Skin epidermis (tissue), 12 donors: ENCODE results near the gene ZFAND2A.
A peak's percentile ranks its signal among the peaks of the same experiment; 100 is the strongest.
"Not testable (repeated sequence)": the region's sequence is repeated elsewhere in the genome, so short reads cannot be mapped to it uniquely, and the experiment has no call there.

Source experiments
- H3K27ac ChIP-seq, 21 experiments: fragments of 200-600 bp; sonication (generic) in 11 of 21; one replicate each; pipeline ENCODE4 v1.5.0; 2020; ENCODE audit warnings: mild to moderate bottlenecking in 3 of 21, inconsistent platforms in 2 of 21, moderate library complexity in 2 of 21
- H3K4me3 ChIP-seq, 7 experiments: fragments of 200-600 bp; sonication (generic) in 2 of 7; one replicate each; pipeline ENCODE4 v1.5.0; 2020; ENCODE audit warnings: inconsistent platforms in 2 of 7, mild to moderate bottlenecking in 2 of 7, moderate library complexity in 1 of 7

The ZFAND2A gene

GRCh38 chr7:1159891-1160669 lies at the start of gene ZFAND2A:
Gene ZFAND2A (minus strand): TSS chr7:1160196. CDS start chr7:1158212, 1,984 bp downstream.
- peak within 1 kb of the TSS; percentile 92 to 99 (median 96) for H3K27ac ChIP-seq

GRCh38 chr7:1209097-1209496 lies 49.1 kb upstream of the ZFAND2A start:
- H3K27ac ChIP-seq = no peak overlapping the region
- no peak overlapping the region for H3K4me3 ChIP-seq

More at GRCh38 chr7:1159891-1160669, at the start of gene ZFAND2A:
- peak within 1 kb of the TSS; percentile 57 to 96 (median 72) for H3K4me3 ChIP-seq

- H3K27ac ChIP-seq, H3K4me3 ChIP-seq: not testable (repeated sequence)
Observed at GRCh38 chr7:1205742-1206141, 45.7 kb upstream of the ZFAND2A start.

- H3K27ac ChIP-seq = no peak overlapping the region
- H3K4me3 ChIP-seq = no peak overlapping the region
Observed at GRCh38 chr7:1204460-1205140, 44.6 kb upstream of the ZFAND2A start.

GRCh38 chr7:1202914-1203313 lies 42.9 kb upstream of the ZFAND2A start:
- not testable (repeated sequence) for H3K4me3 ChIP-seq, H3K27ac ChIP-seq

GRCh38 chr7:1201916-1202315 lies 41.9 kb upstream of the ZFAND2A start:
- H3K4me3 ChIP-seq = no peak overlapping the region
- no peak overlapping the region for H3K27ac ChIP-seq

- Histone ChIP-seq H3K4me3 (no peak overlapping the region), H3K27ac (no peak overlapping the region)
Observed at GRCh38 chr7:1200045-1200444, 40.0 kb upstream of the ZFAND2A start.

GRCh38 chr7:1197997-1198625 lies 38.1 kb upstream of the ZFAND2A start:
- no peak overlapping the region for H3K4me3 ChIP-seq
- H3K27ac ChIP-seq = no peak overlapping the region

GRCh38 chr7:1196950-1197349 lies 37.0 kb upstream of the ZFAND2A start:
- no peak overlapping the region for H3K4me3 ChIP-seq
- H3K27ac ChIP-seq = no peak overlapping the region

GRCh38 chr7:1196441-1196840 lies 36.4 kb upstream of the ZFAND2A start:
- not testable (repeated sequence) for H3K27ac ChIP-seq, H3K4me3 ChIP-seq

GRCh38 chr7:1193593-1194424 lies 33.8 kb upstream of the ZFAND2A start:
- H3K4me3 ChIP-seq = no peak overlapping the region

GRCh38 chr7:1192171-1192676 lies 32.2 kb upstream of the ZFAND2A start:
- peak overlapping the region in 1 of 21 experiments; percentile 10 for H3K27ac ChIP-seq

More at GRCh38 chr7:1193593-1194424, 33.8 kb upstream of the ZFAND2A start:
- H3K27ac ChIP-seq = no peak overlapping the region

GRCh38 chr7:1189986-1190772 lies 30.2 kb upstream of the ZFAND2A start:
- Histone ChIP-seq H3K27ac (no peak overlapping the region), H3K4me3 (no peak overlapping the region)

More at GRCh38 chr7:1192171-1192676, 32.2 kb upstream of the ZFAND2A start:
- H3K4me3 ChIP-seq = no peak overlapping the region

GRCh38 chr7:1188720-1189294 lies 28.8 kb upstream of the ZFAND2A start:
- H3K4me3 ChIP-seq = no peak overlapping the region
- H3K27ac ChIP-seq = no peak overlapping the region

- Histone ChIP-seq H3K4me3 (no peak overlapping the region), H3K27ac (no peak overlapping the region)
Observed at GRCh38 chr7:1187127-1187526, 27.1 kb upstream of the ZFAND2A start.

GRCh38 chr7:1181640-1182039 lies 21.6 kb upstream of the ZFAND2A start:
- Histone ChIP-seq H3K27ac (peak overlapping the region in 1 of 21 experiments; percentile 34), H3K4me3 (no peak overlapping the region)

GRCh38 chr7:1181031-1181430 lies 21.0 kb upstream of the ZFAND2A start:
- Histone ChIP-seq H3K27ac (no peak overlapping the region), H3K4me3 (no peak overlapping the region)

- H3K4me3 ChIP-seq = no peak overlapping the region
Observed at GRCh38 chr7:1176891-1177373, 16.9 kb upstream of the ZFAND2A start.

More at GRCh38 chr7:1176891-1177373, 16.9 kb upstream of the ZFAND2A start:
- no peak overlapping the region for H3K27ac ChIP-seq
